Measurements from ENCODE around the gene OVCH1. TPM values are rescaled to one million over a fixed set of nuclear protein-coding genes. Genes with fewer than 3 reads are reported as not detected.
"Not testable (repeated sequence)": the region's sequence is repeated elsewhere in the genome, so short reads cannot be mapped to it uniquely, and the experiment has no call there.

The OVCH1 gene
- total and polyA plus RNA-seq, 12 donors: 0.11 to 1.00 (median 0.23) TPM; not detected in 2

DNA sequence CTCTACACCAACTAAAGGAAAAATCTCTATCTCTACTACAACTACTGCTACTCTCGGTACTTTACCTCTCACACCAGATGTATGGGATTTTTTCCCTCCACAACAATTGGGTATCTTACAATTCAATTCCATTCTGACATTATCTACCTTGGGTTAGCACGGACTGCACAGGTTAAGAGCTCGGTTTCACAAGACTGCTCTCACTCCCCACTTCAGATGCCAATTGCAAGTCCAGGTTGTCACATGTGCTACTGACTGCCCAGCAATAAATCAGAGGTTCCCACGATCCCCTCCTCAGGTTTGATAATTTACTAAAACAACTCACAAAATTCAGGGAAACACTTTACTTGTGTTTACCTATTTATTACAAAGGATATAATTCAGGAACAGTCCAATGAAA is 58.0 kb downstream of the OVCH1 start:
- Histone ChIP-seq H3K4me3 (no peak overlapping the region), H3K4me1 (replicated peaks in 1 of 2) (no peaks in the 10 kb centered on the region), H3K27me3 (no peaks in the 10 kb centered on the region), H3K9me3 (replicated peaks in 1 of 3) (no peaks in the 10 kb centered on the region), H3K27ac (no peak overlapping the region), H3K36me3 (replicated peaks in 1 of 2) (no peaks in the 10 kb centered on the region)
- intact Hi-C loops (cut with DNase I): no loop called here
- TF ChIP-seq, protein P1, sequence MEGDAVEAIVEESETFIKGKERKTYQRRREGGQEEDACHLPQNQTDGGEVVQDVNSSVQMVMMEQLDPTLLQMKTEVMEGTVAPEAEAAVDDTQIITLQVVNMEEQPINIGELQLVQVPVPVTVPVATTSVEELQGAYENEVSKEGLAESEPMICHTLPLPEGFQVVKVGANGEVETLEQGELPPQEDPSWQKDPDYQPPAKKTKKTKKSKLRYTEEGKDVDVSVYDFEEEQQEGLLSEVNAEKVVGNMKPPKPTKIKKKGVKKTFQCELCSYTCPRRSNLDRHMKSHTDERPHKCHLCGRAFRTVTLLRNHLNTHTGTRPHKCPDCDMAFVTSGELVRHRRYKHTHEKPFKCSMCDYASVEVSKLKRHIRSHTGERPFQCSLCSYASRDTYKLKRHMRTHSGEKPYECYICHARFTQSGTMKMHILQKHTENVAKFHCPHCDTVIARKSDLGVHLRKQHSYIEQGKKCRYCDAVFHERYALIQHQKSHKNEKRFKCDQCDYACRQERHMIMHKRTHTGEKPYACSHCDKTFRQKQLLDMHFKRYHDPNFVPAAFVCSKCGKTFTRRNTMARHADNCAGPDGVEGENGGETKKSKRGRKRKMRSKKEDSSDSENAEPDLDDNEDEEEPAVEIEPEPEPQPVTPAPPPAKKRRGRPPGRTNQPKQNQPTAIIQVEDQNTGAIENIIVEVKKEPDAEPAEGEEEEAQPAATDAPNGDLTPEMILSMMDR (IDR thresholded peaks at IDR 0.05): no peak
- TF ChIP-seq POLR2A (IDR thresholded peaks at IDR 0.05): no peak
- no peak for DNase-seq
- WGBS, 4 donors: 71 to 81% (median 74%) methylated on average over 4 of the region's 4 CpGs

DNA sequence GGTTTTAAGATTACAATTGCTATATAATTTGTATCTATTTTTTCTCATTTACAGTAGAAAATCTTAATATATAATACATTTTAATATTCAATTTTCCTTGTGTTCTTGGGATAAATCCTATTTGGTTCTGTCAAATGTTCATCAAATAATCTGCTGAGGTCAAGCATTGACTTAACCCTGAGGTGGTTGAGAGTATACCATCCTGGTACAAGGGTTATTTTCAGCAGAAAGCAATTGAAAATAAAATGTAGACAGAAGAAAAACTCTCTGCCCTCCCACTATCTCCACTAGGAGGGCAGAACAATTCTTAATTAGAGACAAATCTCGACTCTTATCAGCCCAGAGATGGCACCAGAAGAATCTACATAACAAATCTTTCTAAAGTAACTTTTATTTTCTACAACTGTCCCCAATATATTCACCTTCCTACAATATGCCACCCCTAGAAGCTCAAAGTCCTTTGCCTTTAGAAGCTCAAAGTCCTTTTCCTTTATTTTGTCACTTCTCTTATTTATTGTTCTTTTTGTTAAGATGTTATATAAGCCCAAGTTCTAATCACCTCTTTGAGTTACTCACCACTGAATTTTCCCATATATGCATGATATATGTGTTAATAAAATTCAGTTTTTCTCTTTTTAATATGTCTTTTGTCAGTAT is 58.6 kb downstream of the OVCH1 start:
- DNase-seq: no peak
- Histone ChIP-seq H3K4me1 (replicated peaks in 1 of 2) (no peaks in the 10 kb centered on the region), H3K9me3 (replicated peaks in 1 of 3) (no peaks in the 10 kb centered on the region), H3K27ac (no peak overlapping the region), H3K36me3 (replicated peaks in 1 of 2) (no peaks in the 10 kb centered on the region), H3K27me3 (no peaks in the 10 kb centered on the region), H3K4me3 (no peak overlapping the region)
- TF ChIP-seq POLR2A (IDR thresholded peaks at IDR 0.05): no peak
- TF ChIP-seq, protein P1 (IDR thresholded peaks at IDR 0.05): no peak
- intact Hi-C loops (cut with DNase I): no loop called here
- 38 to 62% (median 47%) methylated on average over 1 of the region's 1 CpG for WGBS, 4 donors

DNA sequence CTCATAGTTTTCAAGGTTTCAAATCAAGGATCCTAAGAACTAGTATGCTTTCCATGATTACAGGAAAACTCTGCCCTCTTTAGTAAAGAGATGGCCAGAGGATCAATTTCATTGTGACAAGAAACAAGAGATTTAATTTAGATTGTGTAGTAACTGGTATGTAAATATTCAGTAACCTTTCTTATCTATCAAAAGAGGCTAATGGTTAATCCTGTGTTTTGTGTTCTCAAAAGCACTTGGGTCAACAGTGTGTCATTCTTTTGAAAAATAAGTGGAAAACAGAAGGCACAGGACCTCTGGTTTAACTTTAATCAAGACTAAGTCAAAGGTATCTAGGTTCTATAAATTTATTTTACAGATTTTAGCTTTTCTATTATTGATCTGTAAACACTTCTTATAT is 59.9 kb downstream of the OVCH1 start:
- intact Hi-C loops (cut with DNase I): no loop called here
- H3K36me3 ChIP-seq (replicated peaks in 1 of 2): no peaks in the 10 kb centered on the region
- H3K9me3 ChIP-seq (replicated peaks in 1 of 3): no peaks in the 10 kb centered on the region
- no peak overlapping the region for H3K4me3 ChIP-seq
- DNase-seq: no peak
- H3K4me1 ChIP-seq (replicated peaks in 1 of 2): no peaks in the 10 kb centered on the region
- H3K27ac ChIP-seq: no peak overlapping the region
- H3K27me3 ChIP-seq: no peaks in the 10 kb centered on the region
- TF ChIP-seq, protein P1 (IDR thresholded peaks at IDR 0.05): no peak
- no peak for TF ChIP-seq POLR2A (IDR thresholded peaks at IDR 0.05)

DNA sequence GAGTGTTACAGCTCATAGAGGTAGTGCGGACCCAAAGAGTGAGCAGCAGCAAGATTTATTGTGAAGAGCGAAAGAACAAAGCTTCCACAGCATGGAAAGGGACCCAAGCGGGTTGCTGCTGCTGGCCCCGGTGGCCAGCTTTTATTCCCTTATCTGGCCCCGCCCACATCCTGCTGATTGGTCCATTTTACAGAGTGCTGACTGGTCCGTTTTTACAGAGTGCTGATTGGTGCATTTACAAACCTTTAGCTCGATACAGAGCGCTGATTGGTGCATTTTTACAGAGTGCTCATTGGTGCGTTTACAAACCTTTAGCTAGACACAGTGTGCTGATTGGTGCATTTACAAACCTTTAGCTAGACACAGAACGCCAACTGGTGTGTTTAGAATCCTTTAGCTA is 60.7 kb downstream of the OVCH1 start:
- DNase-seq; H3K4me3 ChIP-seq; intact Hi-C loops (cut with DNase I); H3K27me3 ChIP-seq; H3K4me1 ChIP-seq (replicated peaks in 1 of 2); H3K27ac ChIP-seq; H3K36me3 ChIP-seq (replicated peaks in 1 of 2); H3K9me3 ChIP-seq (replicated peaks in 1 of 3): not testable (repeated sequence)
- WGBS, 4 donors: 86 to 92% (median 87%) methylated on average over 9 to 10 of the region's 10 CpGs

DNA sequence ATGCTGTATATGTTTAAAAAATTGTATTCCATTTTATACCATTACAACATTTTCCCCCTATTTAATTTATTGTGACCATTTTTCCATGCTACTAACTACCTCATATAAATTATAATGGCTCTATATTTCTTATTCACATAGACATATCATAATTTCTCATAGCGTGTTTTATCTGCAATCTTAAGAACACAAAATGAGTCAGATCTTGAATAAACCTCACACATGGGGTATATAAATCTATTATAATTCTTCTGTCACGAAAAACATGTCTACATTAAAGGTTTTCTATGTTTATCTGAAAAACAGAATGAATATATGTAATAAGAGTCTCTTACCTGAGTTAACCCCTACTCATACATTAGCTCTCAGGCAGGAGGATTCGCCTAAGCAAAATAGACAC is 66.0 kb downstream of the OVCH1 start:
- WGBS, 4 donors: 57 to 77% (median 72%) methylated on average over 3 of the region's 3 CpGs
- no peaks in the 10 kb centered on the region for H3K9me3 ChIP-seq (replicated peaks in 1 of 3)
- H3K36me3 ChIP-seq (replicated peaks in 1 of 2): no peaks in the 10 kb centered on the region
- DNase-seq: no peak
- TF ChIP-seq, protein P1 (IDR thresholded peaks at IDR 0.05): no peak
- no peak for TF ChIP-seq POLR2A (IDR thresholded peaks at IDR 0.05)
- intact Hi-C loops (cut with DNase I): no loop called here
- H3K27me3 ChIP-seq: no peaks in the 10 kb centered on the region
- H3K4me1 ChIP-seq (replicated peaks in 1 of 2): peaks cover 0 to 3% of the 10 kb centered on the region in 2 donors
- H3K4me3 ChIP-seq: no peak overlapping the region
- no peak overlapping the region for H3K27ac ChIP-seq

Measured in adrenal gland (tissue), 12 donors.